Peyer's patch (tissue), 4 donors: Measurements from ENCODE around the gene ALKBH3. TPM values are rescaled to one million over a fixed set of nuclear protein-coding genes. Genes with fewer than 3 reads are reported as not detected.

Experiments used
- DNase-seq, 3 donors: peaks; one replicate each; pipeline ENCODE4 v3.0.0-alpha.2; 2017 to 2019
- H3K27ac ChIP-seq, 4 donors: fragments of 200-600 bp; sonication (generic); one replicate each; pipeline ENCODE4 v1.5.1; 2016 to 2019
- H3K27me3 ChIP-seq, 2 donors: fragments of 200-600 bp; sonication (generic); one replicate each; pipeline ENCODE4 v1.5.1; 2019
- H3K36me3 ChIP-seq, 3 donors: fragments of 200-600 bp; sonication (generic); one replicate each; pipeline ENCODE4 v1.5.1; 2016 to 2019
- H3K4me1 ChIP-seq, 4 donors: fragments of 200-600 bp; sonication (generic); one replicate each; pipeline ENCODE4 v1.5.1; 2016 to 2019
- H3K4me3 ChIP-seq, 4 donors: fragments of 200-600 bp; sonication (generic); 1 replicate in 3 of 4; 2 replicates in 1 of 4; pipeline ENCODE4 v1.5.1; 2016 to 2019; ENCODE audit warnings: mild to moderate bottlenecking in 1 of 4
- H3K9me3 ChIP-seq, 4 donors: fragments of 200-600 bp; sonication (generic); one replicate each; pipeline ENCODE4 v1.5.1; 2016 to 2019; ENCODE audit warnings: mild to moderate bottlenecking in 1 of 4
- POLR2A ChIP-seq, 2 donors: fragments of 450-650 bp; IDR thresholded peaks; one replicate each; pipeline ENCODE4 v1.5.1; 2017; ENCODE audit warnings: antibody characterized with exemption in 2 of 2, mild to moderate bottlenecking in 2 of 2, moderate library complexity in 2 of 2
- total RNA-seq, 4 donors: library from RNA; depleted of rRNA; stranded (reverse); fragments of >200 nt; gene quantifications; one replicate each; pipeline ENCODE4 v1.1.0, GENCODE V29; 2016
- TF ChIP-seq, protein P1 (sequence below), 6 experiments: fragments of 450-650 bp in 4 of 6; fragments of 200-600 bp in 2 of 6; sonication (generic) in 1 of 6; IDR thresholded peaks; one replicate each; pipeline ENCODE4 v1.5.1; 2017 to 2019; ENCODE audit warnings: antibody characterized with exemption in 6 of 6, mild to moderate bottlenecking in 3 of 6, moderate library complexity in 1 of 6

ALKBH3 gene
- total RNA-seq, 4 donors from 2014 or later = 24.4 to 83.3 (median 28.2) TPM

DNA sequence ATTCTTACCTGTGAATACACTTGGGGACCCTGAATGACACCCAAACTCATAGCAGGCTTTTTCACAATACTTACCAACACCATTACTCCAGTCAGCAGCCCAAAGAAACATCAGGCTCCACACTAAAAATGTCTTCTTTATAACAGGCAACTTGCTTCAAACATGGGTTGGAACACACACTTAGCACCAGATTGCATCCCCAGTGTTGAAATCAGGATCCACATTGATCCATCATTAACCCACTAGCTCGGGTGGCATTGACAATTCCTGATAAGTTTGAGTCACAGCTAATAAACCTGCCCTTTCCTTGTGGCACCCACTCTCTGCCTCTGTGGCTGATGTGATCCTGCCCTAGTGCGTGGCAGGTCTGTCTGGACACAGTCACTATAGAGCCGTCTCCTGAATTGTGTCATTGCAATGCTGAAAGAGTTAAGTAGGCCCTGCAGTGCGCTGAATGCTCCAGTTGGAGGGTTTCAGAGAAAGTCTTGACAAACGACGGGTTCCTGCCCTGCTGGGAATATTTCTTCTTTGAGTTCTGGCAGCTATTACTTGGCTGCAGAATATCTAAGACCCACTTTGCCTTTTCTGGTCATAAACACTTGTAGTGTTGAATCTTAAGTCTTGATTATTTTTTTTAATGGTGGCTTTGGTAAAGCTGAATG lies 42.2 kb downstream of the ALKBH3 start:
- DNase-seq = no peak

DNA sequence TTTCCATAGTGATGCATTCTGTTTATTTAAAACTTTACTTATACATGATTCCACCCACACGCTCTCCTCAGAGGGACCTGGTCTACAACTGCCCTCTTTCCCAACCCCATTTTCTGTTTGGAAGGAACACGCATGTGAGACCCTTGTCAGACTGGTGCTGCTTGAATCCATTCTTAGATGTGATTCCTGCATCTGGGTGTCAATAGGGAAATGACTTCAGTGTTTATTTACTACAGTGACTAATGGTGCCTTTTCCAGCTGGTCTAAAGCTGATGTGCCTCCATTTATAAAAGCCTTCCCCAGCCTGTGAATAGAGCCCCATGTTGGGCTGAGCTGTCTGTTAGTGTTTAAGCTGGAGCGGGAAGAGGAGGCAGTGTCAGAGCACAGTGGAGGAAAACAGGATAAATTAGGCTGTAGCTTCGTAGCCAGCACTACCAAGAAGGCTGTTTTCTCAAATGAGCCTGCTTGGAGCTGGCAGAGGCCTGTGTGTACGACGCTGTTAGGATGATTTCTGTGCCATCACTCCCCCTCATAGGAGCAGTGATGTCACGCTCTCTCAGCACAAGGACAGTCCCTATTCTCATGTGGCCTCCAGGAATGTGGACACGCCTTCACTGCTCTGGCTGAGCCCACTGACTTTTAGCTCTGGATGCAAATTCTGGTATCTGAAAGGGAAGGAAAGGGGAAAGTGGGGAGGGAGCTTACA lies 42.9 kb downstream of the ALKBH3 start:
- Histone ChIP-seq H3K4me3 (no peak overlapping the region), H3K27me3 (no peaks in the 10 kb centered on the region), H3K9me3 (no peaks in the 10 kb centered on the region), H3K27ac (peak overlapping the region; percentile 66 to 85 (median 80)), H3K4me1 (peaks cover 0 to 52% (median 6%) of the 10 kb centered on the region in 4 donors), H3K36me3 (peaks cover 0 to 19% (median 0%) of the 10 kb centered on the region in 3 donors)
- DNase-seq = peak in 1 of 3 donors; percentile 62
- peak in 1 of 2 donors; percentile 8 for TF ChIP-seq POLR2A (IDR thresholded peaks at IDR 0.05)
- TF ChIP-seq, protein P1, sequence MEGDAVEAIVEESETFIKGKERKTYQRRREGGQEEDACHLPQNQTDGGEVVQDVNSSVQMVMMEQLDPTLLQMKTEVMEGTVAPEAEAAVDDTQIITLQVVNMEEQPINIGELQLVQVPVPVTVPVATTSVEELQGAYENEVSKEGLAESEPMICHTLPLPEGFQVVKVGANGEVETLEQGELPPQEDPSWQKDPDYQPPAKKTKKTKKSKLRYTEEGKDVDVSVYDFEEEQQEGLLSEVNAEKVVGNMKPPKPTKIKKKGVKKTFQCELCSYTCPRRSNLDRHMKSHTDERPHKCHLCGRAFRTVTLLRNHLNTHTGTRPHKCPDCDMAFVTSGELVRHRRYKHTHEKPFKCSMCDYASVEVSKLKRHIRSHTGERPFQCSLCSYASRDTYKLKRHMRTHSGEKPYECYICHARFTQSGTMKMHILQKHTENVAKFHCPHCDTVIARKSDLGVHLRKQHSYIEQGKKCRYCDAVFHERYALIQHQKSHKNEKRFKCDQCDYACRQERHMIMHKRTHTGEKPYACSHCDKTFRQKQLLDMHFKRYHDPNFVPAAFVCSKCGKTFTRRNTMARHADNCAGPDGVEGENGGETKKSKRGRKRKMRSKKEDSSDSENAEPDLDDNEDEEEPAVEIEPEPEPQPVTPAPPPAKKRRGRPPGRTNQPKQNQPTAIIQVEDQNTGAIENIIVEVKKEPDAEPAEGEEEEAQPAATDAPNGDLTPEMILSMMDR (IDR thresholded peaks at IDR 0.05) = no peak

More for the DNA sequence above, 42.2 kb downstream of the ALKBH3 start:
- Histone ChIP-seq H3K9me3 (no peaks in the 10 kb centered on the region), H3K4me1 (peaks cover 0 to 57% (median 6%) of the 10 kb centered on the region in 4 donors), H3K27me3 (no peaks in the 10 kb centered on the region), H3K27ac (peak overlapping the region; percentile 66 to 85 (median 80)), H3K36me3 (peaks cover 0 to 21% (median 0%) of the 10 kb centered on the region in 3 donors), H3K4me3 (no peak overlapping the region)
- TF ChIP-seq POLR2A (IDR thresholded peaks at IDR 0.05) = no peak
- TF ChIP-seq, protein P1 (IDR thresholded peaks at IDR 0.05) = no peak

DNA sequence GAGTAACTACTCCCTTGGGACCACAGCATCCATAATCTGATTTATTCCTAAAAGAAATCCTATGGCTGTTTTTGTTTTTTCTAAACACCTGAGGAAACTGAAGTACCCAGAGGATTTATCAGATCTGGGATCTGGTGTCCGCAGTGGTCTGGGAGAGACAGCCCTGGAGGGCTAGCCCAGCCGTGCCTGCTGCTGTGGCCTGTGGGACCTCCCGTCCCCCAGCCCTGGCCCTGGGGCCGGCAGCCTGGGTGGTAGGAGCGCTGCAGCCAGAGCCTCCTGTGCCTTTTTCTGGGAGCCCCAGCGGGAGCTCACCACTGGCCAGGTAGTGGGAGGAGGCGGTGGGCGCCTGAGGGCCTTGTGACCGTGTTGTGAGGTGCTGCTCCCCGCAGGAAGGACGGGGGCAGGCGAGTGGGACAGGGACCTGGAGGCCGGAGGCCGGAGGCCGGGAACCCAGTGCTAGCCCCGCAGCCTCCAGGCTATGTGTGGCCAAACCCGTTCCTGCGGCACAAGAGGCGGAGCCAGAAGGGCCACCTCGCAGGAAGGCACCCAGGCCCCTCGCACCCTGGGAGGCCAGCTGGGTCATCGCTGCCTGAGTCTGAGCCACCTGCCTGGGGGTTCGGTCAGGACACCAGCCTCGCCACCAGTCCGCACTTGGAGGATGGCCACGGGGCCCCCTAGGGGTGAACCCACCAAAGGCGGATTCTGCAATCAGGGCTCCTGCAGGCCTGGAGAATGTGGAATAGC lies 43.7 kb downstream of the ALKBH3 start:
- H3K4me1 ChIP-seq = peaks cover 0 to 45% (median 6%) of the 10 kb centered on the region in 4 donors
- H3K27ac ChIP-seq = peak overlapping the region; percentile 66 to 85 (median 80)
- H3K36me3 ChIP-seq = peaks cover 0 to 12% (median 0%) of the 10 kb centered on the region in 3 donors
- H3K4me3 ChIP-seq = no peak overlapping the region
- TF ChIP-seq, protein P1 (IDR thresholded peaks at IDR 0.05) = no peak
- no peak for TF ChIP-seq POLR2A (IDR thresholded peaks at IDR 0.05)
- H3K9me3 ChIP-seq = no peaks in the 10 kb centered on the region
- no peaks in the 10 kb centered on the region for H3K27me3 ChIP-seq
- DNase-seq = no peak

DNA sequence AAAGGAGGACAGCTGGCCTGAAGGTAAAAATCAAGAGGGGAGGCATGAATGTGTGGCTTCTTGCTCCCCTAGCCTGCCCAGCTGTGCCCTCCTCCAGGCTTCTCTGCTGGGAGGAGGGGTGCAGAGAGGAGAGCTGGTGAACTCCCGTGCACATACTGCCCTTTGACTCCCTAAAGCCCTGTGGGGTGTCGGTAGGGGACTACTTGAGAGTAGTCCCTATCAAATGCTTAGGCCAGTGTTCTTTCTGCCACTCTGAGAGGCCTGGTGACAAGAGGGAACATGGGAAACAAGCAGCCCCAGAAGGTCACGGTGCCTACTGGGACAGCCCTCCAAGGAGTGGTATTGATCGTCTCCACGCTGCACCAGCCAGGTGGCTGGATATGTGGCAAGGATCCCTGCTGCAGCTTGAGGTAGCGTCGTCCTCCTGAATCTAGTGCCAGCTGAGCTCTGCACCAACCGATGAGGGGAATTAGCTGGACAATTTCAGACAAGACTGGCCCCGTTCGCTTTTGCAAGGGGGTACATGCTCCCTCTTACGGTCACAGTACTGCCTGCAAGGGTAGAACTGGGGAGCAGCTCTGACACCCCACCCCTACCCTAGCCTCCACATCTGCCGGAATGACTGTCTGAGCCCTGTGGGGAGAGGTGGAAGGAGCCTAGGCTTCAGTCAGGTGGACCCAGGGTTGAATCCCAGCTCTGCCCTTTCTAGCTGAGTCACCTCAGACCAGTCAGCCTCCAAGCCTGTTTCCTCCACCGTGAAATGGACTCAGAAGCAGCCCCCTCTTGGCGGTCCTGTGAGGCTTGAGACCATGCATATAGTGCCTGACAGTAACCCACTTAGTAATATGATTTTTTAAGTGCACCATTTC lies 44.7 kb downstream of the ALKBH3 start:
- DNase-seq = no peak
- Histone ChIP-seq H3K9me3 (no peaks in the 10 kb centered on the region), H3K36me3 (peaks cover 0 to 2% (median 0%) of the 10 kb centered on the region in 3 donors), H3K4me1 (peaks cover 0 to 41% (median 6%) of the 10 kb centered on the region in 4 donors), H3K4me3 (no peak overlapping the region), H3K27ac (peak overlapping the region; percentile 66 to 85 (median 80)), H3K27me3 (no peaks in the 10 kb centered on the region)
- no peak for TF ChIP-seq POLR2A (IDR thresholded peaks at IDR 0.05)
- TF ChIP-seq, protein P1 (IDR thresholded peaks at IDR 0.05) = no peak
